Heart left ventricle (tissue), 16 donors: Measurements from ENCODE around the gene CREB3L1. TPM values are rescaled to one million over a fixed set of nuclear protein-coding genes. Genes with fewer than 3 reads are reported as not detected.

Source experiments
- ATAC-seq, 4 donors: fragments of 200-7000 bp; cut with Tn5 transposase; one replicate each; pipeline ENCODE4 v1.9.1; 2020 to 2022; ENCODE audit warnings: moderate library complexity in 4 of 4, mild to moderate bottlenecking in 3 of 4, moderate number of reproducible peaks in 1 of 4
- DNase-seq, 5 donors: peaks; one replicate each; pipeline ENCODE4 v3.0.0-alpha.2; 2020
- H3K27ac ChIP-seq, 12 donors: fragments of 200-600 bp; sonication (generic) in 4 of 12; one replicate each; pipeline versions ENCODE4 v1.5.0 to v1.8.0; 2016 to 2022; ENCODE audit warnings: mild to moderate bottlenecking in 2 of 12
- H3K27me3 ChIP-seq, 9 donors: fragments of 200-600 bp; sonication (generic) in 2 of 9; one replicate each; pipeline versions ENCODE4 v1.5.1 to v1.8.0; 2016 to 2022; ENCODE audit warnings: mild to moderate bottlenecking in 3 of 9
- H3K36me3 ChIP-seq, 9 donors: fragments of 200-600 bp; sonication (generic) in 2 of 9; one replicate each; pipeline versions ENCODE4 v1.5.0 to v1.8.0; 2018 to 2022; ENCODE audit warnings: mild to moderate bottlenecking in 2 of 9
- H3K4me1 ChIP-seq, 12 donors: fragments of 200-600 bp; sonication (generic) in 4 of 12; one replicate each; pipeline versions ENCODE4 v1.5.0 to v1.8.0; 2016 to 2022; ENCODE audit warnings: mild to moderate bottlenecking in 3 of 12
- H3K4me3 ChIP-seq, 12 donors: fragments of 200-600 bp; sonication (generic) in 4 of 12; one replicate each; pipeline versions ENCODE4 v1.5.0 to v1.8.0; 2017 to 2022; ENCODE audit warnings: mild to moderate bottlenecking in 9 of 12, moderate library complexity in 4 of 12
- H3K9me3 ChIP-seq, 12 donors: fragments of 200-600 bp; sonication (generic) in 4 of 12; one replicate each; pipeline versions ENCODE4 v1.5.0 to v1.8.0; 2016 to 2022; ENCODE audit warnings: mild to moderate bottlenecking in 1 of 12
- POLR2A ChIP-seq, 2 donors: fragments of 450-650 bp; IDR thresholded peaks; one replicate each; pipeline ENCODE4 v1.6.1; 2017; ENCODE audit warnings: antibody characterized with exemption in 2 of 2, mild to moderate bottlenecking in 2 of 2, moderate library complexity in 2 of 2
- WGBS, 4 donors: extraction: QIAGEN DNeasy Blood & Tissue Kit in 2 of 4; methylation state at CpG; one replicate each; pipeline versions ENCODE4 v1.1.5 to v1.1.7; 2013 to 2018; 5-methylcytosine and 5-hydroxymethylcytosine counted together
- intact Hi-C, 10 donors: fragments of 100-400 bp; cut with DNase I; formaldehyde crosslinking; loops; one replicate each; pipeline versions ENCODE4 v1.11.1 to v1.14.2; 2022
- polyA plus RNA-seq, 2 donors: library from polyadenylated mRNA; stranded (reverse); fragments of 200-250 nt; gene quantifications; one replicate each; pipeline ENCODE4 v1.2.3, GENCODE V29; 2013
- total RNA-seq, 9 donors: library from RNA; depleted of rRNA in 2 of 9; stranded (reverse); fragments of >200 nt in 2 of 9; fragmentation: NEBNext Ultra II Directional in 3 of 9; extraction: Animal tissue kit (Norgen Biotek cat#: 25700) in 3 of 9; gene quantifications; one replicate each; pipeline versions ENCODE4 v1.1.0 to v1.2.4, GENCODE V29; 2016 to 2023
- TF ChIP-seq, protein P1 (sequence below), 12 donors: fragments of 200-600 bp; sonication (generic) in 4 of 12; IDR thresholded peaks; one replicate each; pipeline versions ENCODE4 v1.5.0 to v1.8.0; 2018 to 2022; ENCODE audit warnings: antibody characterized with exemption in 12 of 12, mild to moderate bottlenecking in 5 of 12
- donor health status: ischemic (EF 13 %, LVEDD 7.1; RV severe dilation, severe dysfunction).
- donor health status: healthy with polysubstance abuse.
- donor health status: DM: no; HTN: yes; CAD: no.
- donor health status: DM: no; HTN: no; CAD: no.
- donor health status: ischemic (EF 25% LVEDD 6.9; RV normal size, moderate dysfunction).
- donor health status: ischemic (EF 25% LVEDD 5.7; RV mildly dilated, moderate dysfunction).
- donor health status: healthy.
- donor health status: DM: yes; HTN: yes; CAD: no.
- donor health status: ischemic (EF 35%, LVEDD 5.7; RV mildly dilated, moderate dysfunction).
- donor health status: nonischemic (EF 11% LVEDD 7.7; RV severe dilation, severe dysfunction).
- donor health status: DM: yes; HTN: yes; CAD: no.
- donor health status: PGD.
- donor health status: ischemic (EF 29% LVEDD 5.4; RV normal size, mild dysfunction).
- donor health status: nonischemic (EF 23%, LVEDD 6.1; RV moderate dilation, normal function).

The CREB3L1 gene
- total and polyA plus RNA-seq, 11 donors, result 7.4 to 31.9 (median 23.3) TPM

- intact Hi-C loops, result loop anchor here in 4 of 10 donors (5.0 to 10.0 kb wide), 4 partner anchors 67 to 340 kb away; partner anchors contain the start of gene PHF21A (in 1 of the 4)
- H3K27me3 ChIP-seq, result no peaks in the 10 kb centered on the region
- WGBS, 4 donors, result 93 to 94% (median 93%) methylated on average over 9 to 10 of the region's 10 CpGs
- no peaks in the 10 kb centered on the region for H3K9me3 ChIP-seq
- no peak for TF ChIP-seq POLR2A (IDR thresholded peaks at IDR 0.05)
- TF ChIP-seq, protein P1, sequence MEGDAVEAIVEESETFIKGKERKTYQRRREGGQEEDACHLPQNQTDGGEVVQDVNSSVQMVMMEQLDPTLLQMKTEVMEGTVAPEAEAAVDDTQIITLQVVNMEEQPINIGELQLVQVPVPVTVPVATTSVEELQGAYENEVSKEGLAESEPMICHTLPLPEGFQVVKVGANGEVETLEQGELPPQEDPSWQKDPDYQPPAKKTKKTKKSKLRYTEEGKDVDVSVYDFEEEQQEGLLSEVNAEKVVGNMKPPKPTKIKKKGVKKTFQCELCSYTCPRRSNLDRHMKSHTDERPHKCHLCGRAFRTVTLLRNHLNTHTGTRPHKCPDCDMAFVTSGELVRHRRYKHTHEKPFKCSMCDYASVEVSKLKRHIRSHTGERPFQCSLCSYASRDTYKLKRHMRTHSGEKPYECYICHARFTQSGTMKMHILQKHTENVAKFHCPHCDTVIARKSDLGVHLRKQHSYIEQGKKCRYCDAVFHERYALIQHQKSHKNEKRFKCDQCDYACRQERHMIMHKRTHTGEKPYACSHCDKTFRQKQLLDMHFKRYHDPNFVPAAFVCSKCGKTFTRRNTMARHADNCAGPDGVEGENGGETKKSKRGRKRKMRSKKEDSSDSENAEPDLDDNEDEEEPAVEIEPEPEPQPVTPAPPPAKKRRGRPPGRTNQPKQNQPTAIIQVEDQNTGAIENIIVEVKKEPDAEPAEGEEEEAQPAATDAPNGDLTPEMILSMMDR (IDR thresholded peaks at IDR 0.05), result no peak
- no peak overlapping the region for H3K27ac ChIP-seq
- DNase-seq, result no peak
- no peak overlapping the region for H3K4me3 ChIP-seq
- no peak for ATAC-seq
- H3K4me1 ChIP-seq, result peaks cover 0 to 9% (median 0%) of the 10 kb centered on the region in 12 donors
- H3K36me3 ChIP-seq, result peaks cover 0 to 17% (median 0%) of the 10 kb centered on the region in 9 donors
These were observed 27.2 kb downstream of the CREB3L1 start for GRCh38 chr11:46304605-46305179.

DNA sequence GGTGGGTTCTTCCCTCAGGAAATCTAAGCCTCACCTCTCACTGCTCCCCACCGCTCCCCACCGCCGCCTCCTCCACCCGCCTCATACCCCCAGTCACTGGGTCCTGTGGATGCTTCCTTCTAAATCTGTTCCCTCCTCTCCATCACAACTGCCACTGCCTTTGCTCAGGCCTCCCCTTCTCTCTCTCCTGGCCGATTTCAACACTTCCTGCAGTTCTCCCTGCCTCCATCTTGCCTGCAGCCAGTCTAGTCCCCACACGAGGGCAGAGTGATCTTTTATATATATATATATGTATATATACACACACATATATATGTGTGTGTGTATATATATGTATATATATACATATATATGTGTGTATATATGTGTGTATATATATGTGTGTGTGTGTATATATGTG is 27.8 kb downstream of the CREB3L1 start:
- Histone ChIP-seq H3K4me3 (no peak overlapping the region), H3K9me3 (no peaks in the 10 kb centered on the region), H3K36me3 (peaks cover 0 to 17% (median 0%) of the 10 kb centered on the region in 9 donors), H3K27ac (no peak overlapping the region), H3K27me3 (no peaks in the 10 kb centered on the region), H3K4me1 (peaks cover 0 to 9% (median 0%) of the 10 kb centered on the region in 12 donors)
- intact Hi-C loops, result loop anchor here in 4 of 10 donors (5.0 to 10.0 kb wide), 4 partner anchors 68 to 340 kb away; partner anchors contain the start of gene PHF21A (in 1 of the 4)
- DNase-seq (no peak), ATAC-seq (no peak)
- TF ChIP-seq, protein P1 (IDR thresholded peaks at IDR 0.05), result no peak
- no peak for TF ChIP-seq POLR2A (IDR thresholded peaks at IDR 0.05)
- WGBS, 4 donors, result 64 to 75% (median 69%) methylated on average over 6 of the region's 6 CpGs

DNA sequence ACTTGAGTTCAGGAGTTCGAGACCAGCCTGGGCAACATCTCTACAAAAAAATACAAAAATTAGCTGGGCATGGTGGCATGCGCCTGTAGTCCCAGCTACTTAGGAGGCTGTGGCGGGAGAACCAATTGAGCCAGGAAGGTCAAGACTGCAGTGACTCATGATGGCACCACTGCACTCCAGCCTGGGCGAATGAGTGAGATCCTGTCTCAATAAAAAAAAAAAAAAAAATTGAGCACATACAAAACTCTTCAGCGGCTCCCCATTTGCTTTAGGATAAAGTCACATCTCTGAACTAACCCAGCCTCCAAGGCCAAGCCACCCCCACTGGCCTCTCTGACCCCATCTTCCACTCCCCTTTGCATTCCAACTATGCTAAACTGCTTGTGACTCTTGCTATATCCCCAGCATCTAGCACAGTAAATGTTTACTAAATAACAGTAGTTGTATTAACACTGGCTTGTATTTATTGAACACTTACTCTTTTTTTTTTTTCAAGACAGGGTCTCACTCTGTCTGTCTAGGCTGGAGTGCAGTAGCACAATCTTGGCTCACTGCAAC is 28.9 kb downstream of the CREB3L1 start:
- intact Hi-C loops, result loop anchor here in 4 of 10 donors (5.0 to 10.0 kb wide), 4 partner anchors 69 to 342 kb away; partner anchors contain the start of gene PHF21A (in 1 of the 4)
- H3K27me3 ChIP-seq, result no peaks in the 10 kb centered on the region
- no peak for ATAC-seq
- no peak overlapping the region for H3K27ac ChIP-seq
- H3K9me3 ChIP-seq, result no peaks in the 10 kb centered on the region
- no peak for DNase-seq
- H3K4me1 ChIP-seq, result peaks cover 0 to 9% (median 0%) of the 10 kb centered on the region in 12 donors
- WGBS, 4 donors, result 82 to 91% (median 90%) methylated on average over 5 of the region's 5 CpGs
- TF ChIP-seq, protein P1 (IDR thresholded peaks at IDR 0.05), result no peak
- no peak for TF ChIP-seq POLR2A (IDR thresholded peaks at IDR 0.05)
- peaks cover 0 to 22% (median 4%) of the 10 kb centered on the region in 9 donors for H3K36me3 ChIP-seq
- H3K4me3 ChIP-seq, result no peak overlapping the region

DNA sequence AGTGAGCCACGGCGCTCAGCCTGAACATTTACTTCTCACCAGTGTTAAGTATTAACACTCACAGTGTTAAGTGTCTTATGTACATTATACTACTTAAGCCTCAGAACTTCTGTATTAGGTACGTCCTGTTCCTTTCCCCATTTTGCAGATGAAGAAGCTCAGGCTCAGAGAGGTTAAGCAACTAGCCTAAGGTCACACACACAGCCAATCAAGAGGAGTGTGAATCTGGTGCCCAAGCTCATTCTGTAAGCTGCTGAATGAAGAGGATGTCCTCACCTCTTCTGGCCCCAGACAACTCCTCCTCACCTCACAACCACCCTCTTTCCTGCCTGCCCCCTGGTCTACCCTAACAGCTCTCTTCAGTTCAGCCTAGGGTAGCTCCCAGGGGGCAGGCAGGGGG is 29.9 kb downstream of the CREB3L1 start:
- DNase-seq (peak in 1 of 5 donors; percentile 6), ATAC-seq (no peak)
- no peak overlapping the region for H3K27ac ChIP-seq
- H3K4me1 ChIP-seq, result peaks cover 0 to 9% (median 0%) of the 10 kb centered on the region in 12 donors
- H3K4me3 ChIP-seq, result no peak overlapping the region
- 87 to 97% (median 94%) methylated on average over 3 of the region's 3 CpGs for WGBS, 4 donors
- H3K36me3 ChIP-seq, result peaks cover 0 to 28% (median 9%) of the 10 kb centered on the region in 9 donors
- no peak for TF ChIP-seq POLR2A (IDR thresholded peaks at IDR 0.05)
- TF ChIP-seq, protein P1 (IDR thresholded peaks at IDR 0.05), result no peak
- intact Hi-C loops, result loop anchor here in 4 of 10 donors (5.0 to 10.0 kb wide), 4 partner anchors 70 to 343 kb away; partner anchors contain the start of gene PHF21A (in 1 of the 4)
- H3K27me3 ChIP-seq, result no peaks in the 10 kb centered on the region
- no peaks in the 10 kb centered on the region for H3K9me3 ChIP-seq
